Measurements from ENCODE around the gene CHD8.

The CHD8 gene, protein sequence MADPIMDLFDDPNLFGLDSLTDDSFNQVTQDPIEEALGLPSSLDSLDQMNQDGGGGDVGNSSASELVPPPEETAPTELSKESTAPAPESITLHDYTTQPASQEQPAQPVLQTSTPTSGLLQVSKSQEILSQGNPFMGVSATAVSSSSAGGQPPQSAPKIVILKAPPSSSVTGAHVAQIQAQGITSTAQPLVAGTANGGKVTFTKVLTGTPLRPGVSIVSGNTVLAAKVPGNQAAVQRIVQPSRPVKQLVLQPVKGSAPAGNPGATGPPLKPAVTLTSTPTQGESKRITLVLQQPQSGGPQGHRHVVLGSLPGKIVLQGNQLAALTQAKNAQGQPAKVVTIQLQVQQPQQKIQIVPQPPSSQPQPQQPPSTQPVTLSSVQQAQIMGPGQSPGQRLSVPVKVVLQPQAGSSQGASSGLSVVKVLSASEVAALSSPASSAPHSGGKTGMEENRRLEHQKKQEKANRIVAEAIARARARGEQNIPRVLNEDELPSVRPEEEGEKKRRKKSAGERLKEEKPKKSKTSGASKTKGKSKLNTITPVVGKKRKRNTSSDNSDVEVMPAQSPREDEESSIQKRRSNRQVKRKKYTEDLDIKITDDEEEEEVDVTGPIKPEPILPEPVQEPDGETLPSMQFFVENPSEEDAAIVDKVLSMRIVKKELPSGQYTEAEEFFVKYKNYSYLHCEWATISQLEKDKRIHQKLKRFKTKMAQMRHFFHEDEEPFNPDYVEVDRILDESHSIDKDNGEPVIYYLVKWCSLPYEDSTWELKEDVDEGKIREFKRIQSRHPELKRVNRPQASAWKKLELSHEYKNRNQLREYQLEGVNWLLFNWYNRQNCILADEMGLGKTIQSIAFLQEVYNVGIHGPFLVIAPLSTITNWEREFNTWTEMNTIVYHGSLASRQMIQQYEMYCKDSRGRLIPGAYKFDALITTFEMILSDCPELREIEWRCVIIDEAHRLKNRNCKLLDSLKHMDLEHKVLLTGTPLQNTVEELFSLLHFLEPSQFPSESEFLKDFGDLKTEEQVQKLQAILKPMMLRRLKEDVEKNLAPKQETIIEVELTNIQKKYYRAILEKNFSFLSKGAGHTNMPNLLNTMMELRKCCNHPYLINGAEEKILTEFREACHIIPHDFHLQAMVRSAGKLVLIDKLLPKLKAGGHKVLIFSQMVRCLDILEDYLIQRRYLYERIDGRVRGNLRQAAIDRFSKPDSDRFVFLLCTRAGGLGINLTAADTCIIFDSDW (N-terminal part only)

DNA sequence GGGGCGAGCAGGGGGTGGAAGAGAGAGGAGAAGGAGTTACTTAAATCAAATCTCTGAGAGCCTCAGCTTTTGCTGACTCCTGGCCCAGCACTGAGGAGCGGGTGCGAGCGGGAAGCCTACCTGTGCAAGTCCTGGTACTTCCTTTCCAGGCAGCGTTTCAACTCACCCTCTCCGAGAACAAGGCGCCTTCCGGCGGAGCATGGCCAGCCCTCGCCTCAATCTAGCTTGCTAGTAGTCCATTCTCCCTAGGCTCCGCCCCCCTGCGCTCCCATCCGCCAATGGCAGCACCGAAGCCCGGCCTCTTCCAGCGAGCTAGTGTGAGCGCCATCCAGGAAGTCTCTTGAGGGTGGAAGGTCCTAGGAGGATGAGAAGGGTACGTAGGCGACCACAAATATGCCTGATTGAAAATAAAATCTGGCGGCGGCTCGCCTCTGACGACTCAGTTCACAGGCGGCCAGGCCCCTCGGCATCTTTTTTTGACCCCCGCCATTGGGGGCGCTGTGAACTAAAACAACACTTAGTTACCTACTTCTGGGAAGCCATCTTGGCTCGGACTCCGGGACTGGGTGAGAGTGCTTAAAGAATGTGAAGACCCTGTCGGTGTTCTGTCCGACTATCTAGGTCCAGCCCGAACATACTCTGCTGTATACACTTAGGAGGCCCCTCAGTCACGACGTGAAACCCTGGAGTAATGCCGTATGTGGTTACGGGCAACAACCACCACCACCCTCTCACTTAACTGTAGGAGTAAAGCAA, at the start of gene CHD8:
CHD8 (minus strand) TSS at position 212 of the 756 bp plus-strand sequence. CDS start 24,480 bp downstream, outside the sequence.
- peak; percentile 100 for DNase-seq (ENCODE audit: low read depth)
- H3K4me3 ChIP-seq (ENCODE audit: low read depth, low read length) = peak within 1 kb of the TSS; percentile 98
- TF ChIP-seq, protein P1, sequence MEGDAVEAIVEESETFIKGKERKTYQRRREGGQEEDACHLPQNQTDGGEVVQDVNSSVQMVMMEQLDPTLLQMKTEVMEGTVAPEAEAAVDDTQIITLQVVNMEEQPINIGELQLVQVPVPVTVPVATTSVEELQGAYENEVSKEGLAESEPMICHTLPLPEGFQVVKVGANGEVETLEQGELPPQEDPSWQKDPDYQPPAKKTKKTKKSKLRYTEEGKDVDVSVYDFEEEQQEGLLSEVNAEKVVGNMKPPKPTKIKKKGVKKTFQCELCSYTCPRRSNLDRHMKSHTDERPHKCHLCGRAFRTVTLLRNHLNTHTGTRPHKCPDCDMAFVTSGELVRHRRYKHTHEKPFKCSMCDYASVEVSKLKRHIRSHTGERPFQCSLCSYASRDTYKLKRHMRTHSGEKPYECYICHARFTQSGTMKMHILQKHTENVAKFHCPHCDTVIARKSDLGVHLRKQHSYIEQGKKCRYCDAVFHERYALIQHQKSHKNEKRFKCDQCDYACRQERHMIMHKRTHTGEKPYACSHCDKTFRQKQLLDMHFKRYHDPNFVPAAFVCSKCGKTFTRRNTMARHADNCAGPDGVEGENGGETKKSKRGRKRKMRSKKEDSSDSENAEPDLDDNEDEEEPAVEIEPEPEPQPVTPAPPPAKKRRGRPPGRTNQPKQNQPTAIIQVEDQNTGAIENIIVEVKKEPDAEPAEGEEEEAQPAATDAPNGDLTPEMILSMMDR (IDR thresholded peaks at IDR 0.05; ENCODE audit: low read depth, low read length, missing control alignments) = peak; percentile 62

DNA sequence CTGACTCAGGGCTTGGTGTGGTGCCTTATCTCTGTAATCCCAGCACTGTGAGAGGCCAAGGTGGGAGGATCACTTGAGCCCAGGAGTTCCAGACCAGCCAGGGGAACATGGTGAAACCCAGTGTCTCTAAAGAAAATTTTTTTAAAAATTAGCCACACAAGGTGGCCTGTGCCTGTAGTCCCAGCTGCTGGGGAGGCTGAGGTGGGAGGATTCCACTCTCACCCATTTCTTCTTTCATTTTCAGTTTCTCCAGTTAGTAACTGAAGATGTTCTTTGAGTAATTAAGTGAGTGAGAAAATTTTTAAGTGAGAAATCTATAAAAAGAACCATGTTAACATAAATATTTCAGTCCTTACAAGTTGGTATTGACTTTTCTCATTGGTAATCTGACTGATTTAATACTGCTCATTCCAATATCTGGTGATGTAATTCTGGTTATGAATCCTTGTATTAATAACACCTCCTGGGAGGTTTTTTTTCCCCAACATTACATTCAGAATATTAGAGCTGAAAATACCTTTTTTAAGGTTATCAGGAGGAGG, 49.2 kb upstream of the CHD8 start:
- H3K4me3 ChIP-seq (ENCODE audit: low read depth, low read length) = no peak overlapping the region
- no peak for DNase-seq (ENCODE audit: low read depth)
- TF ChIP-seq, protein P1 (IDR thresholded peaks at IDR 0.05; ENCODE audit: low read depth, low read length, missing control alignments) = no peak

DNA sequence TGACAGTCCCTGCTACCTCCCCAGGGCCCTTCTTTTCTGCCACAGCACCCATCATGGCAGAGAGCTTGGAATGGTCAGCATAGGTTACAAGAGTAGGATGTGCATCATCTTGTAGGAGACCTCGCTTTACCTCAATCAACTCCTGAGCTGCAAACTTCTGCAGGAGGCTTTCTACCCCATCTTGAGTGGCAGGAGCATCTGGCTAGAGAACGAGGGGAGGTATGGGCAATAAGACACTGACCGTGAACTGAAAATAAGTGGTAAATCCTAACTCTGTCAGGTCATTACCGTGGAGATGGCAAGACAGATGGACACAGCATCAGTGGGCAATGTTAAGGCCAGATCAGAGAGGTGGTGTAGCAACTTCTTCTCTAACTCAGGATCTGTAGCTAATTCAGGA, 47.5 kb upstream of the CHD8 start:
- no peak for DNase-seq (ENCODE audit: low read depth)
- no peak overlapping the region for H3K4me3 ChIP-seq (ENCODE audit: low read depth, low read length)
- TF ChIP-seq, protein P1 (IDR thresholded peaks at IDR 0.05; ENCODE audit: low read depth, low read length, missing control alignments) = no peak

DNA sequence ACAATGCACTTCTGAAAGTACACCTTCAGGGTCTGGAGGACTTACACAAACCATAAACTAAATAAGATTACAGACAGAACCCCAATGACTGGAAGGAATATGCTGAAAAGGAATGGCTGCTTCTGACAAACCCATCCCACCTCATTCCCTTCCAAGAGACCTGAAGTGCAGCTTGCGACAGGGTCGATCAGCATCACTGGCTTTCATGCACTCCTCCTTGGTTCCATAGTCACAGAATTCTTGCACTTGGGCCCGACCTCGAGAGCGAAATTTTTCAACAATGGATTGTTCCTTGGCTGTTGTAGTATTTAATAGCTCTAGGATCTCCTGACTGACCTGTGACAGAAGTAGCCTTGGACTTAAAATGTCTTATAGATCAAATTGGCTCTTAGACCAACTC, 45.6 kb upstream of the CHD8 start:
- no peak for DNase-seq (ENCODE audit: low read depth)

DNA sequence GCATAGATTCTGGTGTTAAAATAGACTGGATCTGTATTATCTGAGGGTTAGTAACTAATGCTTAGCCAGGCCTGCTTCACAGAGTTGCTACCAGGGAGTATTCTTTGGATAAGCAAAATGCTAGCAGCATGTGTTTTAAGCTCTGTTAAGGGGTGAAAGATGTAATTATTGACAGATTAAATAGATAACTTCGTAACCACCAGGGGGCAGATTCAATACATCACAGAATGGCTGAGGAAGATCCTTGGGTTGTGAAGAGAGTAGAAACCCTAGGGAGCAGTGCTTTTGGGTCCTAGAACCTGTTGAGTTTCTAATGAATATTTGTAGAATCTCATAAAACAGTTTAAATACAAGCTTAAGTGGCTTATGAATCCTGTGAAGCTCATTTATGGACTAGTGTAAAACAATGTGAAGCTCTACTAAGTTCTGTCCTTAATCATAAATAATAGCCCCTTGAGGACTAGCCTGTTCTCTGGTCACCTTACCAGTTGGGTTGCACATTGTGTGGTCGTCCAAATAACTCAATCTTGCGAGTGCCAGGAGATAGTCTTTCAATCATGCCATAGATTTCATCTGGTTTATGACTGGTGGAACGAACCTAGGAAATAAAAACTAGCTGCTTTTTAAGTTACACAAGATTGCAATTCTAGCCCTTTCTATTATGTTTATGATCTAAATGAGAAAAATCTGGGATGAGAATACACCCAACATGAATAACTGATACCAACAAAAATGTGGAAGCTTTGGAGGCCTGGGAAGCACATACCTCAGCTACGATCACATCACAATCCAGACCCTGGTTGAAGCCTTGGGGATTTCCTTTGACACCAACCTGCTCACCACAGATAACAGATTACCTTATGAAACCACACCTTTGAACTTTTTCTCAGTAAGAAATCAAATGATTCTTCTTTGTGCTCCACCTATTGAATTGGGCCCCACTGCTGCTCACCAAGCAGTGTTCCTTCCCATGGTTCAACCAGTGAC, 42.9 kb upstream of the CHD8 start:
- no peak overlapping the region for H3K4me3 ChIP-seq (ENCODE audit: low read depth, low read length)
- TF ChIP-seq, protein P1 (IDR thresholded peaks at IDR 0.05; ENCODE audit: low read depth, low read length, missing control alignments) = peak; percentile 52
- no peak for DNase-seq (ENCODE audit: low read depth)

More for the DNA sequence above, 45.6 kb upstream of the CHD8 start:
- H3K4me3 ChIP-seq (ENCODE audit: low read depth, low read length) = no peak overlapping the region
- TF ChIP-seq, protein P1 (IDR thresholded peaks at IDR 0.05; ENCODE audit: low read depth, low read length, missing control alignments) = no peak
